ENCODE results near the gene ZNF236.
"Not testable (repeated sequence)": the region's sequence is repeated elsewhere in the genome, so short reads cannot be mapped to it uniquely, and the experiment has no call there.

Gene ZNF236

DNA sequence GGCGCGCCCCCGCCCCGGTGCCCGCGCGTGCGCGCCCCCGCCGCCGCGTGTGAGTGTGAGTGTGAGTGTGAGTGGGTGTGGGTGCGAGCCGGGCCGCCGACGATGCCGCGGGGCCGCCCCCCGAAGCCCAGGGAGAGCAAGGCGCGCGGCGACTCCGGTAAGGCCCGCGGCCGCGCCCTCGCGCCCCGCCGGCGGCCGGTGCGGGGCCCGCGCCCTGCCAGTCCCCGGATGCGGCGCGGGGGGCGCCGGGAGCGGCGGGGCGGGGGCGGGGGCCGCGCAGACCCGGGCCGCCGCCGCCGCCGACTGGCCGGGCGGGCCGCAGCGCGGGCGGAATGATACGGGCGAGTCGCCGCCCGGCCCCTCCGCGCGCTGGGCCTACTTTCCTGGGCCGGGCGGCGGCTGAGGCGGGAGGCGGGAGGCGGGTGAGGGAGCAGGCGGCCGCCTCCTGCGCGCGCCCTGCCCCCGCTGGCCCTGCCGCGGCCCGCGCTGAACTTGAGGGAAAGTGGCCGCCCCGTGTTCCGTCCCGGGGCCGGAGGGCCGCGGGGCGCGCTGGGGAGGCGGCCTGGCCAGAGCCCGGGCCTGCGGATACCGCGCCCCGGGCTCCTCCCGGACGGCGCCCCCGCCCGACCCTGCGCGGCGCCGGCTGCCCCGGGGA, at the start of gene ZNF236:
TSS of gene ZNF236 (plus strand) at position 52 of the 655 bp plus-strand sequence. CDS start at position 103, 51 bp downstream.
- peak within 1 kb of the TSS; percentile 93 for H3K4me3 ChIP-seq (replicated peaks; ENCODE audit: low read depth, low read length)
- peak; percentile 83 for DNase-seq (ENCODE audit: low read depth)
- TF ChIP-seq, protein P1, sequence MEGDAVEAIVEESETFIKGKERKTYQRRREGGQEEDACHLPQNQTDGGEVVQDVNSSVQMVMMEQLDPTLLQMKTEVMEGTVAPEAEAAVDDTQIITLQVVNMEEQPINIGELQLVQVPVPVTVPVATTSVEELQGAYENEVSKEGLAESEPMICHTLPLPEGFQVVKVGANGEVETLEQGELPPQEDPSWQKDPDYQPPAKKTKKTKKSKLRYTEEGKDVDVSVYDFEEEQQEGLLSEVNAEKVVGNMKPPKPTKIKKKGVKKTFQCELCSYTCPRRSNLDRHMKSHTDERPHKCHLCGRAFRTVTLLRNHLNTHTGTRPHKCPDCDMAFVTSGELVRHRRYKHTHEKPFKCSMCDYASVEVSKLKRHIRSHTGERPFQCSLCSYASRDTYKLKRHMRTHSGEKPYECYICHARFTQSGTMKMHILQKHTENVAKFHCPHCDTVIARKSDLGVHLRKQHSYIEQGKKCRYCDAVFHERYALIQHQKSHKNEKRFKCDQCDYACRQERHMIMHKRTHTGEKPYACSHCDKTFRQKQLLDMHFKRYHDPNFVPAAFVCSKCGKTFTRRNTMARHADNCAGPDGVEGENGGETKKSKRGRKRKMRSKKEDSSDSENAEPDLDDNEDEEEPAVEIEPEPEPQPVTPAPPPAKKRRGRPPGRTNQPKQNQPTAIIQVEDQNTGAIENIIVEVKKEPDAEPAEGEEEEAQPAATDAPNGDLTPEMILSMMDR (IDR thresholded peaks at IDR 0.05; ENCODE audit: low read length, missing control alignments): no peak

DNA sequence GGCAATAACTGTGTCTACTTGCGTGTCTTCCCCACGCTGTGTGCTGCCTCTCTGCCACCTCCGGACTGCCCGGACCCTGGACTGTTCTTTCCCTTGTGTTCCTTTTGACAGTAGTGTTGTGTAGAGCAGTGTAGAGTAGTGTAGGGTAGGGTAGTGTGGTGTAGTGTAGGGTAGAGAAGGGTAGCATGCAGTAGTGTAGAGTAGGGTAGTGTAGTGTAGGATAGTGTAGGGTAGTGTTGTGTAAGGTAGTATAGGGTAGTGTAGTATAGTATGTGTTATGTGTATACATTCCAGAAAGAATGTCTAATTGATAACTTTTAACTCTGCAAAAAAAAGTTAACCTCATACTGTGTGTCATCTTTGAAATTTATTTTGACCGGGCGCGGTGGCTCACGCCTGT, 49.7 kb upstream of the ZNF236 start:
- no peak for DNase-seq (ENCODE audit: low read depth)
- TF ChIP-seq, protein P1 (IDR thresholded peaks at IDR 0.05; ENCODE audit: low read length, missing control alignments): no peak
- no peak overlapping the region for H3K4me3 ChIP-seq (replicated peaks; ENCODE audit: low read depth, low read length)

DNA sequence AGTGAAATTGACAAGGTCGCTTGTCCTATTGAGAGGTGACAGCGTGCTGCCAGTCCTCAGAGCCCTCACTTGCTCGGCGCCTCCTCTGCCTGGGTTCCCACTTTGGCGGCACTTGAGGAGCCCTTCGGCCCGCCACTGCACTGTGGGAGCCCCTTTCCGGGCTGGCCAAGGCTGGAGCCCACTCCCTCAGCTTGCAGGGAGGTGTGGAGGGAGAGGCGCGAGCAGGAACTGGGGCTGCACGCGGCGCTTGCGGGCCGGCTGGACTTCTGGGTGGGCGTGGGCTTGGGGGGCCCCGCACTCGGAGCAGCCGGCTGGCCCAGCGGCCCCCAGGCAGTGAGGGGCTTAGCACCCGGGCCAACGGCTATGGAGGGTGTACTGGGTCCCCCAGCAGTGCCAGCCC, 45.3 kb upstream of the ZNF236 start:
- H3K4me3 ChIP-seq (replicated peaks; ENCODE audit: low read depth, low read length); DNase-seq (ENCODE audit: low read depth): not testable (repeated sequence)

DNA sequence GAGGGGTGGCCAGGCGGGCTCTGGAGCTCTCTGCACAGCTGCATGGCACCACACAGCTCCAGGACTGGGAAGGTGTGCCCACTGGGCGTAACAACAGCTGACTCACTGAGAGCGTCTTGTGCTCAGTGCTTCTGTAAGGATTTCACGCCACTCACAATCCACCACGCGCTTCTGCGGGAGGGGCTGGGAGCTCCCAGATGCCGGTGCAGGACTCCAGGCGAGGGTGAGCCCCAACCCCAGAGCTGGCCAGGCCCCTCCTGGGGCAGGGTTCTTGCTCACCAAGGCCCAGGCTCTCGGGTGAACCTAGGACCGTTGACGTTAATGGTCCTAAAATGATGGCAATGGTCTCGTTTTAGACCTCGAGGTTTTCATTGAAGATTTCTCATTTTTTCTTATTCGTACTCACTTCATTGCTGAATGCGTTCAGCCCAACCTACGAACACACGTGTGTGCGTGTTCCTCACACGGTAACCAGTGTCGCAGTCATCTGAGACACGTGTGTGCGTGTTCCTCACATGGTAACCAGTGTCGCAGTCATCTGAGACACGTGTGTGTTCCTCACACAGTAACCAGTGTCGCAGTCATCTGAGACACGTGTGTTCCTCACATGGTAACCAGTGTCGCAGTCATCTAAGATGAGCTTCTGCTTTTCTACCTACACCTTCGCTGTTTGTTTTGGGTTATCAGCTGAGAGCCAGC, 38.4 kb upstream of the ZNF236 start:
- TF ChIP-seq, protein P1 (IDR thresholded peaks at IDR 0.05; ENCODE audit: low read length, missing control alignments): no peak
- H3K4me3 ChIP-seq (replicated peaks; ENCODE audit: low read depth, low read length): no peak overlapping the region
- DNase-seq (ENCODE audit: low read depth): no peak

DNA sequence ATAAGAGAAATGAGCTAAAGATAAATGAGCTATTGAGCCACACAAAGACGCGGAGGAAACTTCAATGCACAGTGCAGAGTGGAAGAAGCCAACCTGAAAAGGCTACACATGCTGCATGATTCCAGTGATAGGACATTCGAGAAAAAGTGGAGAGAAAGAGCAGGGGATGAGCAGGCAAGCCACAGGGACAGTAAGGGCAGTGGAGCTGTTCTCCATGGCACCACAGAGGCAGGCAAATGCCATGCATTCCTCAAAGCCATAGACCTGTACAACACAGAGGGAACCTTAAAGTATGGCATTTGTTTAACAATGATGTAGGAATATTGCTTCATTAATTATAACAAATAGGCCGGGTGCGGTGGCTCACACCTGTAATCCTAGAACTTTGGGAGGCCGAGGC, 36.5 kb upstream of the ZNF236 start:
- no peak for DNase-seq (ENCODE audit: low read depth)
- TF ChIP-seq, protein P1 (IDR thresholded peaks at IDR 0.05; ENCODE audit: low read length, missing control alignments): no peak
- no peak overlapping the region for H3K4me3 ChIP-seq (replicated peaks; ENCODE audit: low read depth, low read length)

DNA sequence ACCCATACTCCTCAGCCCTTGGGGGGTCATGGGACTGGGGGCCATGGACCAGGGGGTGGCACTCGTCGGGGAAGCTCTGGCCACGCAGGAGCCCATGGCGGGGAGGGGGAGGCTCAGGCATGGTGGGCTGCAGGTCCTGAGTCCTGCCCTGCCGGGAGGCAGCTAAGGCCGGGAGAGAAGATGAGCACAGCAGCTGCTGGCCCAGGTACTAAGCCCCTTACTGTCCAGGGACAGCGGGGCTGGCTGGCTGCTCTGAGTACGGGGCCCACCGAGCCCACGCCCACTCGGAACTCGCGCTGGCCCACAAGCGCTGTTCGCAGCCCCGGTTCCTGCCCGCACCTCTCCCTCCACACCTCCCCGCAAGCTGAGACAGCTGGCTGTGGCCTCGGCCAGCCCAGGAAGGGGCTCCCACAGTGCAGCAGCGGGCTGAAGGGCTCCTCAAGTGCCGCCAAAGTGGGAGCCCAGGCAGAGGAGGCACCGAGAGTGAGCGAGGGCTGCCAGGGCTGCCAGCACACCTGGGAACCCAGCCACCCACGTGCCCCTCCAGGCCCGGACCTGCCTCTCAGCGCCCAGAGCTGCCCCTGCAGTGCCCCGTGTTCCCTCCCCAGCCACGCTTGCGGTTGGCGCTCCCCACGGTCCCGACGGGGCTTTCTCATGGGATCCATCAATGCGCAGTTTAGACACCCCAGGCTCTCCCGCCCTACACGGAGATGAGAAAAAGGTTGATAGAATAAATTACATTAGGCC, 33.6 kb upstream of the ZNF236 start:
- DNase-seq (ENCODE audit: low read depth): no peak
- TF ChIP-seq, protein P1 (IDR thresholded peaks at IDR 0.05; ENCODE audit: low read length, missing control alignments): no peak
- no peak overlapping the region for H3K4me3 ChIP-seq (replicated peaks; ENCODE audit: low read depth, low read length)

DNA sequence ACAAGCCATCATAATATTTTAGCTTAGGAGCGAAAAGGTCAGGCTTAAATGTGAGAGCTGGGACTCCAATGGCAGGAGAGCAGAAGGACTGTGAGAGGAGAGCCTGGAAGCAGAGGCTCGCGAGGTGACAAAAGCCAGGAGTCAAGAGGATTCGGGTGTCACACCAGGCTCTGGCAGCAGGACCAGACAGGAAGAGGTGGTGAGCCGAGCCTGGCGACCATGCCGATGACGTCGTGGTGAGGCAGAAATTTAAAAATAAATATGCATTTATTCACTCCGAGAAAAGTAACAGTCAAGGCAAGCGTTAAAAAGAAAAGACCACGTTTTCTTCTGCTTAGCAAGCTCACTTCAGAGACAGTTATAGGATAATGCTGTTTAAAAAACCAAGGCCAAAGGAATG, 31.3 kb upstream of the ZNF236 start:
- no peak overlapping the region for H3K4me3 ChIP-seq (replicated peaks; ENCODE audit: low read depth, low read length)
- DNase-seq (ENCODE audit: low read depth): no peak
- TF ChIP-seq, protein P1 (IDR thresholded peaks at IDR 0.05; ENCODE audit: low read length, missing control alignments): no peak

Data from fibroblast of pulmonary artery (primary cell).